ENCODE results near the gene SDC1.
A peak's percentile ranks its signal among the peaks of the same experiment; 100 is the strongest.
"Not testable (repeated sequence)": the region's sequence is repeated elsewhere in the genome, so short reads cannot be mapped to it uniquely, and the experiment has no call there.

The SDC1 gene

GRCh38 chr2:20224716-20225293, at the start of gene SDC1:
Gene SDC1, minus strand, starts transcription at chr2:20225130. Its CDS starts 263 bp downstream, at chr2:20224867.
- peak; percentile 79 for DNase-seq (ENCODE audit: low spot score)

DNA sequence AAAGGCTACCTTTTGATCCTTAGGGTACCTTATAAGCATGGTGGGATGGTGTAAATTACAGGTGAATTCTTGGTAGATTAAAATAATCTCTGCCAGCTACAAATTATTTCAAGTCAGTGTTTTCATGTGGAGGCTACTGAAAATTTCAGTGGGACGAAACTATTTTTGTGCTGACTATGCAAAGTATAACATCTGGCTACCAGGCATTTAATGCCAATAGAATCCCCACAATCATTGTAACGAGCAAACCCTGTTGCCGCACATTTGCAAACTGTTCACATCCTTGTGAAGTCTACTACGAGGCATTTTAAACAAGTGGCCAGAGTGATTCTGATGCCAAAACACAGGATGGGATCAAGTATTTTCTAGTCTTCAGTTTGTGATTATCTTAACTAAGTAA, 48.1 kb upstream of the SDC1 start:
- DNase-seq (ENCODE audit: low spot score): no peak

DNA sequence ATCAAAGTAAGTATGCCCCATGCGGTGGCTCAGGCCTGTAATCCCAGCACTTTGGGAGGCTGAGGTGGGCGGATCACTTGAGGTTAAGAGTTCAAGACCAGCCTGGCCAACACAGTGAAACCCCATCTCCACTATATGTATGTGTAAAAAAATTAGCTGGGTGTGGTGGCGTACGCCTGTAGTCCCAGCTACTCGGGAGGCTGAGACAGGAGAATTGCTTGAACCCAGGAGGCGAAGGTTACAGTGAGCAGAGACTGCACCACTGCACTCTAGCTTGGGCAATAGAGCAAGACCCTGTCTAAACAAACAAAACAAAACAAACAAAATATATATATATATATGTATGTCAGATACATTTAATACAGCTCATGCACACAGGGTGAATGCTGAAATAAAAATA, 43.4 kb upstream of the SDC1 start:
- DNase-seq (ENCODE audit: low spot score): not testable (repeated sequence)

DNA sequence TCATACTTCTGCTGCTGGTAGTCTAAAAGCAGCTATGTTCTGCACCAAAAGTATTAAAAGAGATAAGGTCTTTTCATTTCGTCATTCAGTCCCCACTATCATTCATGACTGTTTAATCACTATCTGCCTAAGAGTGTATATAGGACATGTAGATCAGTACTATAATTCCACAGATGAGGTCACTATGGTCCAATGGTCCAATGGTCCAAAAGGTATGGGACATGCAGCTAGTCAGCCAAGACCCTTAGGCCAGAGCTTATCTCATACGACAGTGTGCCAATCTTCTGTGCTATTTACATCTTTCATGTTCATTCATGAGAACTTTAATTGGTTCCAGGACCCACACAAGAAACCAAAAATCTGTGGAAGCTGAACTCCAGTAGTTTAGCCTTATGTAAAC, 42.6 kb upstream of the SDC1 start:
- DNase-seq (ENCODE audit: low spot score): no peak

GRCh38 chr2:20264629-20265028, 39.7 kb upstream of the SDC1 start:
- DNase-seq (ENCODE audit: low spot score): no peak

- DNase-seq (ENCODE audit: low spot score): no peak
These were observed 32.5 kb upstream of the SDC1 start for GRCh38 chr2:20257411-20257810.

DNA sequence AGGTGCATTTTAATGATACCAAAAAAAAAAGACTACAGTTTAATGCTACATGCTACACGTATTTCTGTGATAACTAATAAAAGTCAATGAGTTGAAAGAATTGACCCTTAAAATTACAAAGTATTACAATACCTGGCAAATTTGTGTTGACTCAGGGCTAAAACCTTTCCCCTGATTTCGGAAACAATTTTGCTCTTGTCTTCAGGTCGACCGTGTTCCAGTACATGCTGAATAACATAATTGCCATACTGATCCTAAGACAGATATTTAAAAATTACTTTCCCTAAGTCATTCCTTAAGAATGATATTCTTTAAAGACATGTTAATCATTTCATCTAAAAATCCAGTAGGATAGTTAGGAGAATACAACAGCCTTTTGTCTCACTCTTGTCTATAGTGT, 29.8 kb upstream of the SDC1 start:
- DNase-seq (ENCODE audit: low spot score): no peak

DNA sequence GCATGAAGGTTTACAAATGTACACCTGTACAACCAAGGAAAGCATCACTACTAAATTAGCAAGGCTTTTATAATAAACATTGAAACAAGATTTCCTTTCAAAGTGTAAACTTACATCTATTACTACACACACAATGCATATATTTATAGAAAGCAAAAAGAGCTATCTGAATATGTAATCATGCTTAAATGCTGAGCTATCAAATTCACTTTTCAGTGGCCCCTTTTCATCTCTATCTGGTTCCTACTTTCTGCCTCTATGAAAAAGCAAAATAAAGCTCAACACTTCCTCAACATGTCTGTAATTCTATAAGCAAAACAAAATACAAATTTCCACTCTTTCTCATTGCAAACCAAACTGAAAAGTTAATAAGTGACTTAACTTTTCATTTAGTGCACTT, 25.5 kb upstream of the SDC1 start:
- DNase-seq (ENCODE audit: low spot score): no peak

DNA sequence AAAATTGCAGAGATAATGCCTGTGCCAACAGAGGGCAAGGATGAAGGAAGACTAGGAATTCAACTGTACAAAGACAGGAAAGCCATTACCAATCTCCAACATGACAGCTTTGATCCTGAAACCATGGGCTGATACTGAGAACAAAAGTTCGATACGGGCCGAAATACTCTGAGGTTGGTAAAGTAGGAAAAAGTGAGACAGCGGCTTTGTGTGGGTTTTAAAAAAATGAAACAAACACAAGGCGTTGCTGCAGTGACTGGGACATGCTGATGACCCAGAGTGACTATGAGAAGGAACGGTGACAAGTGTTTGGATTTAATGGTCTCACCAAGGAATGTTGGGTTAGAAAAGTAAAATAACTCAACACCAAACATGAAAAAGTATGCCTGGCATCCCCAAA, 24.2 kb upstream of the SDC1 start:
- no peak for DNase-seq (ENCODE audit: low spot score)

GRCh38 chr2:20247084-20247483, 22.2 kb upstream of the SDC1 start:
- no peak for DNase-seq (ENCODE audit: low spot score)

GRCh38 chr2:20243637-20244036, 18.7 kb upstream of the SDC1 start:
- DNase-seq (ENCODE audit: low spot score): not testable (repeated sequence)

DNA sequence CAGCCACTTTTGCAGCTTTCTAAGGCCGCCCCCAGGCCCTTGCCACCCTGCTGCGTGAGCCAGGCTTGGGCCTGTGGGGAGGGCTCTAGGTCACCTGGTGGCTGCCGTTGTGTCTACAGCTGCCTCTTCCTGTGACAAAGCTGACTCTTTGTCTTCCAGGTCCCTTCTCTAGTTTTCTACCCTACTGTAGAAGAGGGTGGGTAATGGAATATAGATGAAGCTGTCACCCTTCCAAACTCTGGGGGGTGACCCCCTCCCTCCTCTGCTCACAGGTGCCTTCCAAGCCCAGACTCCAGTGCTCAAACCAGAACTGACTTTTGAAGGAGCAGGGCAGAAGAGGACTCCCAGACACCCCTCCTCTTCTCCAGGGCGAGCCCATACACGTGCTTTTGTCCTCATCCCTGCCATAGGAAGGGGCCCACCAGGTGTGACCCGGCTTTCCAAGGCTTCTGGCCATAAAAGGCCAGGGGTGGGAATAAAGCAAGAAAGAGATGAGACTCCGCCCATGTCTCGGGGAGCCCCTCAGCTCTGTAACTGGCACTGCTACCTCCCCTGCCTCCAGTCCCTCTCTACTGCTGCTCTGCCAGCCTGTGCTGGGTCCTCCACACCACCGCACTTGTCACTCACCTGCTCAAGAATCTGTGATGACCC, 17.9 kb upstream of the SDC1 start:
- DNase-seq (ENCODE audit: low spot score): no peak

DNA sequence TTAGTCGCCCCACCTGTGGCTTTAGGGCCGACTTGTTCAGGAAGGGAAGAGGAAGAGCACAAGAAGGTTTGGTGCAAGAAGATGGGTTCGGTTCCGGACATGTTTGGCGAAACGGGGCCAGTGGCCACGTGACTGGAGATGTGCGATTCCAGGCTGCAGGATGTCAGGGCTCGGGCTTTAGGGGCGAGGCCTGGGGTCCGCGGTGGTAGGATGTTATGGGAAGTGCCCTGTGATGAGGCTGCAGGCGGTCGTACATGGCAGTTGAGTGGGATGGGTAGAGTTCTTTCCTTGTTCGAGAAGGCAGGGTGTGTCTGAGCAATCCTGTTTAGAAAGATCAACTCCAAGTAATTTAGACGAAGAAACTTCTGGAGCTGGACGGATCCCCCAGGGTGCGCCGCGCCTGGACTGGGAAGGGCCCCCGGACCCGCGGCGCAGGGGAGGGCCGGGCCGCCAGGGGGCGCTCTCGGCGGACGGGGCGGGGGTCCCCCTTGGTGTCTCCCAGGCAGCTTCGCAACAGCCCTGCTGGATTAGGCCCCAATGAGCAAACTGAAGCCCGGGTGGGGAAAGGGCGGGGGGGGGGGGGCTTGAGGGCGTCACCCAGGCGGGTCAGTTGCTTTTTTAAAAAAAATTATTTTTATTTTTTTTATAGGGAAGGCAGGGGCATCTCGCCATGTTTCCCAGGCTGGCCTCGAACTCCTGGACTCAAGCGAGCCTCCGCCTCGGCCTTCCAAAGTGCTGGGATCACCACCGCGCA, 17.2 kb upstream of the SDC1 start:
- peak; percentile 41 for DNase-seq (ENCODE audit: low spot score)

- DNase-seq (ENCODE audit: low spot score): not testable (repeated sequence)
These were observed 15.4 kb upstream of the SDC1 start for GRCh38 chr2:20240291-20240690.

DNA sequence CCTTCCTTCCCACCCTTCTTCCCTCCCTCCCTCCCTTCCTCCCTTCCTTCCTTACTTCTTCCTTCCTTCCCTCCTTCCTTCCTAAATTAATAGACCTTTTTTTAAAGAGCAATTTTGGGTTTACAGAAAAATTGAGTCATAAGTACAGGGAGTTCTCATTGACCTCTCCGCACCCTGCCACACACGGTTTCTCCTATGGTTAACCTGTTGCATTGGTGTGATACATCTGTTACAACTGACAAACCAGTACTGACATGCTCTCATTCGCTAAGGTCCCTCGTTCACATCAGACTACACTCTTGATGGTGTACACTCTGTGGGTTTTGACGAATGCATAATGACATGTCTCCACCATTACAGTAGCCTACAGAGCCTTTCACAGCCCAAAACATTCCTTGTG, 11.6 kb upstream of the SDC1 start:
- peak; percentile 2 for DNase-seq (ENCODE audit: low spot score)

- peak; percentile 2 for DNase-seq (ENCODE audit: low spot score)
These were observed 10.8 kb upstream of the SDC1 start for GRCh38 chr2:20235655-20236305.

- not testable (repeated sequence) for DNase-seq (ENCODE audit: low spot score)
These were observed 9.7 kb upstream of the SDC1 start for GRCh38 chr2:20234597-20234996.

- no peak for DNase-seq (ENCODE audit: low spot score)
These were observed 7.9 kb upstream of the SDC1 start for GRCh38 chr2:20232837-20233207.

GRCh38 chr2:20231598-20232026, 6.7 kb upstream of the SDC1 start:
- no peak for DNase-seq (ENCODE audit: low spot score)

DNA sequence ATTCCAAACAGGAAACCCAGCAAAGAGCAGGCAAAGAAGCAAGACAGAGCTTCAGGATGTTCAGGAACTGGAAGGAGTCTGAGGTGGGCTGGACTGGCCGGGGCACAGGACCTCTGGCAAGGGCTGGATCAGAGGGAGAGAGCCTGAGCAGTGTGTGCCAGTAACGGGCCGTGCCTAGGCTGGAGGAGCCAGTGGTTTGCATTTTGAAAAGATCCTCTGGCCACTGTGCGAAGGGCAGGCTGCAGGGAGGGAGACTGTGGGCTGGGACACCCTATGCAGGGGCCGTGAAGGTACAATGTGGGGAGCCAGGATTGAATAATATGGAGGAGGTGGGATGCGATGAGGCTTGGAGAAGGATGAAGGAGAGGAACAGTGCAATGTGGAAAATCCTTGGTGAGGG, 6.2 kb upstream of the SDC1 start:
- DNase-seq (ENCODE audit: low spot score): no peak

GRCh38 chr2:20230114-20230425, 5.1 kb upstream of the SDC1 start:
- no peak for DNase-seq (ENCODE audit: low spot score)

GRCh38 chr2:20229322-20230113, 4.6 kb upstream of the SDC1 start:
- peak; percentile 63 for DNase-seq (ENCODE audit: low spot score)
